Right renal cortex interstitium (tissue), 3 donors: Measurements from ENCODE around the gene SF3B2. TPM values are rescaled to one million over a fixed set of nuclear protein-coding genes. Genes with fewer than 3 reads are reported as not detected.
"Not testable (repeated sequence)": the region's sequence is repeated elsewhere in the genome, so short reads cannot be mapped to it uniquely, and the experiment has no call there.

Experiments
- DNase-seq, 3 donors: peaks; one replicate each; pipeline ENCODE4 v3.0.0-alpha.2; 2013; ENCODE audit warnings: low read depth in 3 of 3, low spot score in 2 of 3
- polyA plus RNA-seq, 3 donors: library from polyadenylated mRNA; unstranded; fragments of 120-200 nt; gene quantifications; one replicate each; pipeline ENCODE4 v1.2.1, GENCODE V29; 2013; ENCODE audit not compliant: insufficient read length in 3 of 3

The SF3B2 gene
- polyA plus RNA-seq, 3 donors, result 255 to 281 (median 256) TPM

- no peak for DNase-seq
Measured at GRCh38 chr11:66071381-66071801, 19.2 kb downstream of the SF3B2 start.

DNA sequence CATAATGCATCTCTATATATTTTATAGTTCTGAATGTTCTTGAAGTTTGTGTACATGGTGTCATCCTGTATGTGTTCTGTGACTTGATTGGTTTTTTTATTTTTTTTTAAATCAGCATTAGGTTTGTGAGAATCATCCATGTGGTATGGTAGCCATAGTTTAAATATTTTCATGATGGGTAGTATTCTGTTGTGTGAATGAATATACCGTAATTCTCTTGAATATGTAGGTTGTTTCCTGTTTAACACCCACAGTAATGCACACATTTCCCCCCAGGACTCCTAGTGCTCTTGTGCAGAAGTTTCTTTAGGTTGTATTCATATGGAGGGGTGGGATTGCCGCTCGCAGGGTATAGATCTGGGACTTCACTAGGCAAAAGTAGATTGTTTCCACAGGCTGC lies 19.9 kb downstream of the SF3B2 start:
- DNase-seq, result no peak

- no peak for DNase-seq
Measured at GRCh38 chr11:66072518-66072917, 20.4 kb downstream of the SF3B2 start.

GRCh38 chr11:66073669-66074068 lies 21.5 kb downstream of the SF3B2 start:
- DNase-seq, result no peak

GRCh38 chr11:66075273-66075672 lies 23.1 kb downstream of the SF3B2 start:
- DNase-seq, result no peak

DNA sequence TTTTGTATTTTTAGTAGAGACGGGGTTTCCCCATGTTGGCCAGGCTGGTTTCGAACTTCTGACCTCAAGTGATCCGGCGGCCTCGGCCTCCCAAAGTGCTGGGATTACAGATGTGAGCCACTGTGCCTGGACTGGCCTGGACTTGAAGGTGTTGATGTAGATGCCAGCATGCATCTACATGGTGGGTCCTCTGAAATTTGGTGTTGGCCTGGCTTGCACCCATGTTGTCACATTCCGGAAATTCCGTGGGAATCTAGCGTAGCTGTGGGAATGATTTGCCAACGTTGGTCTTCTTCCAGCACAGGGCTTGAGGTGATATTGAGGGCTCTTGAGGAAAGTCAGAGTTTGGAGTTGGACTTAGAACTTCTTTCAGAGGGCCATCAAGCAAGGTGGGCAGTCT lies 24.4 kb downstream of the SF3B2 start:
- DNase-seq, result no peak

DNA sequence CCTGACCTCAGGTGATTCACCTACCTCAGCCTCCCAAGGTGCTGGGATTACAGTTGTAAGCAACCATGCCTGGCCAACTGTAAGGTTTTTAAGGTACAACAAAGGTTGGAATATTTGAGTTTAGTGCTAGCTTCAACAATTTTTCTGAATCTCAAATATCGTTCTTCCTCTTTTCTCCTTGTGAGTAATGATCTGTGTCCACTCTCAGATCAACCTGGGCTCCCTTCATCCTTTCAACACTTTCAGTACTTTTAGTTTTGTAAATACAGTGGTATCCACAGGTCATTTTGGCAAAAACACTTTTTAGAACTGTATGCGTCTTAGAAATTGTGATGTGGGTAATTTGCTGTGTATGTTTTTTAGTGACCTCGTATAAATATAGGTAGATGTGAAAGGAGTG lies 25.8 kb downstream of the SF3B2 start:
- no peak for DNase-seq

- not testable (repeated sequence) for DNase-seq
Measured at GRCh38 chr11:66078949-66079348, 26.8 kb downstream of the SF3B2 start.

- no peak for DNase-seq
Measured at GRCh38 chr11:66080055-66080817, 28.1 kb downstream of the SF3B2 start.

DNA sequence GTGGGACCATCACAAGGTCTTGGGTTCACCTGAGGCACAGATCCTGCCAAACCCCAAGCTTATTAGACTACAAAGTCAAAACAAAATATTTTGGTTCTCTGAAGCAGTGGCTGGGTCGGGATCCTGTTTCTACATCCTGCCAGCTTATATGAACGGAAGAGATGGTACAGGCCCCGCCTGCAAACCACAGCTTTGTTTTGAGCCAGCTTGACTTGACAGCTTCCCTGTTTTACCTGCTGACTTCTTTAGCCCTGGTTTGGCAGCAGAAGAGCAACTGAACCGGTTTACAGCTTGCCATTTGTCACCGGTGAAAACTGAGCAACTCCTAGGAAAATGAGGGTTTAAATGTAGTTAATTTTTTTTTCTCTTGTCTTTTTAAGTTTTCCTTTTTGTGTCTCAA lies 29.3 kb downstream of the SF3B2 start:
- no peak for DNase-seq

GRCh38 chr11:66082946-66083698 lies 31.0 kb downstream of the SF3B2 start:
- no peak for DNase-seq

GRCh38 chr11:66083767-66084166 lies 31.6 kb downstream of the SF3B2 start:
- no peak for DNase-seq

DNA sequence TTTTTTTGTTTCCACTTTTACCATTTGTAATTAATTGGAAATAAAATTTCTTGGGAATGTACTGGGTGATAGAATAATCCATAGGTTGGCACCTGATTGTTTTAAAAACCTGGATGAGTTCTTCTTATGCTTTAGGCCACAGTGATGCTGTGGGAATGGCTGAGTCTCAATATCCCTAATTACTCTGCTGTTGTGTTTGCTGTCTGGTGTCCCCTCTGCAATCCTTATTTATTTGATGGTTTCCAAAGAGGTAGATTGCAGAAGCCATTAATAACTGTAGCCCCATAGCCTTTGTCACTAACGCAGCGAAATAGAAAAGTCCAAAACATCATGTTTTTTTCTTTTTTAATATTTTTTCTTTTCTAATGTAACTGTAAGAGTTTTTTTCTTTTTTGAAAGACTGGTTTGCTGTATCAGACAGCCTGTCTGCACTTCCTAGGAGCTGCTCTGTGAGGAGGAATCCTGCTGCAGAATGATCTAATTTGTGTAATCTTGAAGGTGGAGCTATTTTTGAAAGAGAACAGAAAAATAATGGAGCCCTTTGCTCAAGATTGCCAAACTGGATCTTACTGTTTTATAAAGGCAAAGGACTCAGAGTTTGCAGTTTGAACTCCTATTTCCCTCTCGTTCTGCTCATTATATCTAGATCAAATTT lies 32.8 kb downstream of the SF3B2 start:
- DNase-seq, result no peak

GRCh38 chr11:66087148-66087908 lies 35.2 kb downstream of the SF3B2 start:
- no peak for DNase-seq

- no peak for DNase-seq
Measured at GRCh38 chr11:66089067-66089466, 36.9 kb downstream of the SF3B2 start.

- DNase-seq, result no peak
Measured at GRCh38 chr11:66090288-66090687, 38.1 kb downstream of the SF3B2 start.

GRCh38 chr11:66092125-66092524 lies 40.0 kb downstream of the SF3B2 start:
- not testable (repeated sequence) for DNase-seq

GRCh38 chr11:66099746-66100145 lies 47.6 kb downstream of the SF3B2 start:
- DNase-seq, result not testable (repeated sequence)

- peak in 1 of 3 donors; percentile 27 for DNase-seq
Measured at GRCh38 chr11:66100272-66101065, 48.3 kb downstream of the SF3B2 start.

- DNase-seq, result no peak
Measured at GRCh38 chr11:66101066-66101464, 48.9 kb downstream of the SF3B2 start.
